GM23248 (cell line): ENCODE data around the gene ASS1.

Experiments
- EZH2 ChIP-seq: fragments of 200-600 bp; sonication (generic); IDR thresholded peaks from 2 replicates; pipeline ENCODE4 v1.6.1; 2018; ENCODE audit warnings: antibody characterized with exemption, mild to moderate bottlenecking; ENCODE audit not compliant: insufficient read depth, poor library complexity, severe bottlenecking
- EZH2phosphoT487 ChIP-seq: fragments of 200-600 bp; sonication (generic); IDR thresholded peaks from 2 replicates; pipeline ENCODE4 v1.6.1; 2018; ENCODE audit warnings: antibody characterized with exemption, moderate library complexity, mild to moderate bottlenecking, low read depth; ENCODE audit not compliant: insufficient read depth

- TF ChIP-seq EZH2 (no peak), EZH2phosphoT487 (no peak)
These were observed 77.0 kb downstream of the ASS1 start for GRCh38 chr9:130521715-130522114.
